Measurements from ENCODE around the gene KCNK15.
"Not testable (repeated sequence)": the region's sequence is repeated elsewhere in the genome, so short reads cannot be mapped to it uniquely, and the experiment has no call there.

The KCNK15 gene

GRCh38 chr20:44745598-44746366 is at the start of gene KCNK15:
KCNK15 (plus strand) TSS chr20:44745865; CDS start chr20:44745911, 46 bp downstream.
- DNase-seq (ENCODE audit: low read depth in 1 of 2, low spot score in 1 of 2) = peak in 1 of 2 donors; percentile 6

- no peak for DNase-seq (ENCODE audit: low read depth in 1 of 2, low spot score in 1 of 2)
Observed at GRCh38 chr20:44696315-44696714, 49.4 kb upstream of the KCNK15 start.

- not testable (repeated sequence) for DNase-seq (ENCODE audit: low read depth in 1 of 2, low spot score in 1 of 2)
Observed at GRCh38 chr20:44697041-44697440, 48.6 kb upstream of the KCNK15 start.

GRCh38 chr20:44698351-44698750 is 47.3 kb upstream of the KCNK15 start:
- DNase-seq (ENCODE audit: low read depth in 1 of 2, low spot score in 1 of 2) = no peak

GRCh38 chr20:44700306-44700705 is 45.4 kb upstream of the KCNK15 start:
- DNase-seq (ENCODE audit: low read depth in 1 of 2, low spot score in 1 of 2) = no peak

GRCh38 chr20:44701118-44701857 is 44.4 kb upstream of the KCNK15 start:
- DNase-seq (ENCODE audit: low read depth in 1 of 2, low spot score in 1 of 2) = no peak

- DNase-seq (ENCODE audit: low read depth in 1 of 2, low spot score in 1 of 2) = no peak
Observed at GRCh38 chr20:44701858-44702256, 43.8 kb upstream of the KCNK15 start.

GRCh38 chr20:44702776-44703175 is 42.9 kb upstream of the KCNK15 start:
- DNase-seq (ENCODE audit: low read depth in 1 of 2, low spot score in 1 of 2) = no peak

GRCh38 chr20:44703183-44703925 is 42.3 kb upstream of the KCNK15 start:
- DNase-seq (ENCODE audit: low read depth in 1 of 2, low spot score in 1 of 2) = no peak

GRCh38 chr20:44703956-44704488 is 41.6 kb upstream of the KCNK15 start:
- DNase-seq (ENCODE audit: low read depth in 1 of 2, low spot score in 1 of 2) = no peak

- no peak for DNase-seq (ENCODE audit: low read depth in 1 of 2, low spot score in 1 of 2)
Observed at GRCh38 chr20:44704551-44704971, 41.1 kb upstream of the KCNK15 start.

- no peak for DNase-seq (ENCODE audit: low read depth in 1 of 2, low spot score in 1 of 2)
Observed at GRCh38 chr20:44705364-44706094, 40.1 kb upstream of the KCNK15 start.

- no peak for DNase-seq (ENCODE audit: low read depth in 1 of 2, low spot score in 1 of 2)
Observed at GRCh38 chr20:44706301-44707017, 39.2 kb upstream of the KCNK15 start.

GRCh38 chr20:44707018-44707579 is 38.6 kb upstream of the KCNK15 start:
- no peak for DNase-seq (ENCODE audit: low read depth in 1 of 2, low spot score in 1 of 2)

- no peak for DNase-seq (ENCODE audit: low read depth in 1 of 2, low spot score in 1 of 2)
Observed at GRCh38 chr20:44709380-44709779, 36.3 kb upstream of the KCNK15 start.

- DNase-seq (ENCODE audit: low read depth in 1 of 2, low spot score in 1 of 2) = no peak
Observed at GRCh38 chr20:44709797-44710196, 35.9 kb upstream of the KCNK15 start.

GRCh38 chr20:44711237-44711636 is 34.4 kb upstream of the KCNK15 start:
- DNase-seq (ENCODE audit: low read depth in 1 of 2, low spot score in 1 of 2) = no peak

GRCh38 chr20:44714102-44714700 is 31.5 kb upstream of the KCNK15 start:
- no peak for DNase-seq (ENCODE audit: low read depth in 1 of 2, low spot score in 1 of 2)

- DNase-seq (ENCODE audit: low read depth in 1 of 2, low spot score in 1 of 2) = no peak
Observed at GRCh38 chr20:44714701-44715498, 30.8 kb upstream of the KCNK15 start, which contains the start of gene CCN5. CCN5 (plus strand) TSS chr20:44715369; CDS start chr20:44715391, 22 bp downstream.
